Neural cell (in vitro differentiated cells): ENCODE results near the gene USO1. TPM values are rescaled to one million over a fixed set of nuclear protein-coding genes. Genes with fewer than 3 reads are reported as not detected.

Source experiments
- H2AFZ ChIP-seq: fragments of 200-600, 300-800 bp; sonication (generic), shearing (Covaris generic); 2 replicates; pipeline ENCODE4 v1.6.0; 2014; ENCODE audit warnings: low read depth, mild to moderate bottlenecking, antibody characterized with exemption, low read length, moderate library complexity
- H3F3A ChIP-seq: fragments of 200-600 bp; shearing (Covaris generic); 2 replicates; pipeline ENCODE4 v1.6.1; 2016; ENCODE audit warnings: mild to moderate bottlenecking, moderate library complexity, mixed read lengths, antibody characterized with exemption, low read length; ENCODE audit not compliant: insufficient read depth, poor library complexity, severe bottlenecking
- H3K27ac ChIP-seq: fragments of 200-600, 300-800 bp; sonication (generic), shearing (Covaris generic); 2 replicates; pipeline ENCODE4 v1.5.1; 2014; ENCODE audit warnings: mild to moderate bottlenecking, low read length, moderate library complexity
- H3K27me3 ChIP-seq: fragments of 300-800, 200-600 bp; sonication (generic), shearing (Covaris generic); 2 replicates; pipeline ENCODE4 v1.6.0; 2014; ENCODE audit warnings: mild to moderate bottlenecking, low read depth, low read length, moderate library complexity; ENCODE audit not compliant: insufficient read depth
- H3K36me3 ChIP-seq: fragments of 300-800, 200-600 bp; sonication (generic), shearing (Covaris generic); 2 replicates; pipeline ENCODE4 v1.5.1; 2014; ENCODE audit warnings: mild to moderate bottlenecking, antibody characterized with exemption, low read length, moderate library complexity; ENCODE audit not compliant: insufficient read depth
- H3K4me2 ChIP-seq: fragments of 300-800, 200-600 bp; sonication (generic), shearing (Covaris generic); 2 replicates; pipeline ENCODE4 v1.6.0; 2014; ENCODE audit warnings: mild to moderate bottlenecking, low read length
- H3K4me3 ChIP-seq: fragments of 300-800, 200-600 bp; sonication (generic), shearing (Covaris generic); 2 replicates; pipeline ENCODE4 v1.5.1; 2014; ENCODE audit warnings: mild to moderate bottlenecking, low read length, moderate library complexity
- H3K79me2 ChIP-seq: fragments of 200-600 bp; shearing (Covaris generic); replicated peaks from 2 replicates; pipeline ENCODE4 v1.6.0; 2014; ENCODE audit warnings: mild to moderate bottlenecking, low read length, moderate library complexity; ENCODE audit not compliant: insufficient read depth
- H3K9ac ChIP-seq: fragments of 300-800, 200-600 bp; sonication (generic), shearing (Covaris generic); 2 replicates; pipeline ENCODE4 v1.6.1; 2016; ENCODE audit warnings: mild to moderate bottlenecking, low read length, mixed read lengths
- H3K9me2 ChIP-seq: fragments of 200-600 bp; shearing (Covaris generic); 2 replicates; pipeline ENCODE4 v1.6.1; 2016; ENCODE audit warnings: mild to moderate bottlenecking, low read length, mixed read lengths; ENCODE audit not compliant: insufficient read depth
- H3K9me3 ChIP-seq: fragments of 200-600, 300-800 bp; sonication (generic), shearing (Covaris generic); 2 replicates; pipeline ENCODE4 v1.6.1; 2016; ENCODE audit warnings: mild to moderate bottlenecking, mixed run types, low read length, moderate library complexity, mixed read lengths
- H4K20me1 ChIP-seq: fragments of 200-600 bp; shearing (Covaris generic); 2 replicates; pipeline ENCODE4 v1.6.1; 2016; ENCODE audit warnings: mild to moderate bottlenecking, mixed run types; ENCODE audit not compliant: insufficient read depth
- CTCF ChIP-seq: fragments of 450-650 bp; IDR thresholded peaks from 2 replicates; pipeline ENCODE4 v1.5.1; 2014; ENCODE audit warnings: antibody characterized with exemption, mild to moderate bottlenecking, moderate library complexity; ENCODE audit not compliant: poor library complexity, severe bottlenecking
- EP300 ChIP-seq: fragments of 450-650 bp; conservative IDR thresholded peaks from 2 replicates; pipeline ENCODE4 v1.6.1; 2014; ENCODE audit warnings: antibody characterized with exemption, mild to moderate bottlenecking, moderate library complexity; ENCODE audit not compliant: poor library complexity, severe bottlenecking
- EZH2 ChIP-seq: fragments of 200-600, 300-800 bp; shearing (Covaris generic), sonication (generic); IDR thresholded peaks from 2 replicates; pipeline ENCODE4 v1.6.1; 2014; ENCODE audit warnings: antibody characterized with exemption, low read length, borderline replicate concordance, mild to moderate bottlenecking; ENCODE audit not compliant: insufficient read depth, poor library complexity, severe bottlenecking
- MXI1 ChIP-seq: fragments of 450-650 bp; conservative IDR thresholded peaks from 2 replicates; pipeline ENCODE4 v1.6.1; 2014; ENCODE audit warnings: antibody characterized with exemption, mild to moderate bottlenecking; ENCODE audit not compliant: poor library complexity, severe bottlenecking
- POLR2AphosphoS5 ChIP-seq: IDR thresholded peaks from 2 replicates; pipeline ENCODE4 v1.6.1; 2012
- RAD21 ChIP-seq: fragments of 450-650 bp; conservative IDR thresholded peaks from 2 replicates; pipeline ENCODE4 v1.6.1; 2014; ENCODE audit warnings: antibody characterized with exemption, mild to moderate bottlenecking, moderate library complexity
- REST ChIP-seq: IDR thresholded peaks from 2 replicates; pipeline ENCODE4 v1.6.1; 2012; ENCODE audit warnings: borderline replicate concordance
- SMC3 ChIP-seq: fragments of 450-650 bp; conservative IDR thresholded peaks from 2 replicates; pipeline ENCODE4 v1.6.1; 2014; ENCODE audit warnings: antibody characterized with exemption, mild to moderate bottlenecking, moderate library complexity; ENCODE audit not compliant: poor library complexity
- TAF1 ChIP-seq: IDR thresholded peaks from 2 replicates; pipeline ENCODE4 v1.6.1; 2012; ENCODE audit warnings: low read depth
- polyA plus RNA-seq: library from polyadenylated mRNA; depleted of rRNA; stranded (reverse); fragments of >200 nt; gene quantifications from 2 replicates; pipeline ENCODE4 v1.2.3, GENCODE V29; 2014

Gene USO1
- polyA plus RNA-seq, 1 donor from 2014 or later: 40.0 TPM

DNA sequence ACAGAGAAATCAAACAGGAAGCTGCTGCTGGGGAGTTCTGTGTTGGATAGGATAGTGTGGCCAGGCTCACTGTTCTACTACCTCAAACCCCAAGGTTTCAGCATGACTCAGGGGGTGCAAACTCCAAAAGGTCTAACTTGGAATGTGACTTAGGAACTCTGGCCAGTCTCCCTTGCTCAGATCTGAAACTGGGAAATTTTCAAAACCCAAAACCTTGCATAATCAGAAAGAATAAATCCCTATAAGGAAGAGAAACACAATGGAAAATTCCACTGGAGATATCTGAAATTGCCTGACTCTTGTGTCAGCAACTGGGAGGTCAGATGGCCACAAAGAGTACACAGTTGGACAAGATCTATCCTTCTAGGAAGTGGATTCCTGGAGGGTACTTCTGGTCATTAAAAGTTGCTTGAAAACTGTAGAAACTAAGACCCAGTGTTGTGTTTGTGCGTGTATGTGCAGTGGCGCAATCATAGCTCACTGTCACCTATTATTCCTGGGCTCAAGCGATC, 119.8 kb downstream of the USO1 start:
- Histone ChIP-seq H3K36me3 (no peaks in the 10 kb centered on the region), H4K20me1 (no peaks in the 10 kb centered on the region), H3K9me2 (no peaks in the 10 kb centered on the region), H3K27me3 (no peaks in the 10 kb centered on the region), H3K27ac (no peak overlapping the region), H3F3A (no peaks in the 10 kb centered on the region), H3K9ac (no peak overlapping the region), H3K4me3 (no peak overlapping the region), H2AFZ (no peak overlapping the region), H3K79me2 (no peaks in the 10 kb centered on the region), H3K4me2 (no peak overlapping the region), H3K9me3 (no peaks in the 10 kb centered on the region)
- no peak for TF ChIP-seq REST
- no peak for TF ChIP-seq EP300
- TF ChIP-seq CTCF: no peak
- TF ChIP-seq RAD21: no peak
- TF ChIP-seq EZH2: no peak
- TF ChIP-seq MXI1: no peak
- TF ChIP-seq SMC3: no peak
- TF ChIP-seq TAF1: no peak
- no peak for TF ChIP-seq POLR2AphosphoS5

DNA sequence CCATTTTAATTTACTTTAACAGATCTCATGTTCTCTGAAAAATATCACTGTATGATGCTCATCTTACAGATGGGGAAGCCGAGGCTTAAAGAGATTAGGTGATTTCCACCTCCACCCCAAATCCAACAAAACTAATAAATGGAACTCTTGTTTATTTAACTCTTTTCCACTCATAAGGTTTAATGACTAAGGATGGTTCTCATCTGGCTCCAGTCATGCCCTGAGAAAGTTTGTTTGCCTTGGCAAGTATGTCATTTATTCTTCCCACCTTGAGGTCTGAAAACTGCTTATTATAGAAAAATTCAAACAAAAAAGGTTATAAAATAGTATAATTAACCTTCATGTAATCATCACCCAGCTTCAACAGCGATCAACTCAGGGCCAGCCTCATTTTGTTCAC, 121.6 kb downstream of the USO1 start:
- no peak overlapping the region for H3K4me3 ChIP-seq
- H3K79me2 ChIP-seq: no peaks in the 10 kb centered on the region
- TF ChIP-seq REST: no peak
- TF ChIP-seq EP300: no peak
- no peak for TF ChIP-seq RAD21
- no peak for TF ChIP-seq POLR2AphosphoS5
- TF ChIP-seq MXI1: no peak
- TF ChIP-seq TAF1: no peak
- no peak for TF ChIP-seq EZH2
- TF ChIP-seq CTCF: no peak
- H3K9me2 ChIP-seq: no peaks in the 10 kb centered on the region
- H3K27ac ChIP-seq: no peak overlapping the region
- H3K27me3 ChIP-seq: no peaks in the 10 kb centered on the region
- H2AFZ ChIP-seq: no peak overlapping the region
- H4K20me1 ChIP-seq: no peaks in the 10 kb centered on the region
- H3F3A ChIP-seq: no peaks in the 10 kb centered on the region
- no peak overlapping the region for H3K9ac ChIP-seq
- H3K36me3 ChIP-seq: no peaks in the 10 kb centered on the region
- H3K4me2 ChIP-seq: no peak overlapping the region
- no peaks in the 10 kb centered on the region for H3K9me3 ChIP-seq
